ENCODE measurements around the gene YKT6.

The YKT6 gene

GRCh38 chr7:44256459-44256858 is 55.7 kb downstream of the YKT6 start:
- ATAC-seq: no peak
- TF ChIP-seq CSDC2 (CRISPR knock-in tag; IDR thresholded peaks at IDR 0.05) (no peak), RARB (CRISPR knock-in tag; IDR thresholded peaks at IDR 0.05) (no peak), SNAI2 (CRISPR knock-in tag; IDR thresholded peaks at IDR 0.05) (no peak), ZFP3 (CRISPR knock-in tag; IDR thresholded peaks at IDR 0.05) (no peak), ZC3H10 (CRISPR knock-in tag; IDR thresholded peaks at IDR 0.05) (no peak), ZNF8 (CRISPR knock-in tag; IDR thresholded peaks at IDR 0.05) (no peak), ZFP30 (CRISPR knock-in tag; IDR thresholded peaks at IDR 0.05) (no peak), POU6F1 (CRISPR knock-in tag; IDR thresholded peaks at IDR 0.05; ENCODE audit: borderline replicate concordance, low read depth) (no peak), OSR1 (CRISPR knock-in tag; IDR thresholded peaks at IDR 0.05) (no peak), ZNF565 (CRISPR knock-in tag; conservative IDR thresholded peaks at IDR 0.05; ENCODE audit: low read depth) (no peak), TCF4 (CRISPR knock-in tag; IDR thresholded peaks at IDR 0.05; ENCODE audit: borderline replicate concordance) (no peak), ESRRG (CRISPR knock-in tag; IDR thresholded peaks at IDR 0.05) (no peak)

- ATAC-seq: no peak
Measured at GRCh38 chr7:44257213-44257612, 56.4 kb downstream of the YKT6 start.

GRCh38 chr7:44257618-44258422 is 57.0 kb downstream of the YKT6 start:
- peak; percentile 86 for ATAC-seq
- TF ChIP-seq CREB5 (CRISPR knock-in tag; IDR thresholded peaks at IDR 0.05; ENCODE audit: low read depth) (peak; percentile 57; the same call in 1 of the 2 replicates), TCF4 (CRISPR knock-in tag; IDR thresholded peaks at IDR 0.05; ENCODE audit: borderline replicate concordance) (no peak)

More at GRCh38 chr7:44257213-44257612, 56.4 kb downstream of the YKT6 start:
- TF ChIP-seq ZNF8 (CRISPR knock-in tag; IDR thresholded peaks at IDR 0.05) (no peak), ZFP30 (CRISPR knock-in tag; IDR thresholded peaks at IDR 0.05) (no peak), CSRNP3 (CRISPR knock-in tag; IDR thresholded peaks at IDR 0.05) (no peak), CREB5 (CRISPR knock-in tag; IDR thresholded peaks at IDR 0.05; ENCODE audit: low read depth) (no peak), PATZ1 (CRISPR knock-in tag; IDR thresholded peaks at IDR 0.05; ENCODE audit: borderline replicate concordance) (no peak)

- no peak for ATAC-seq
- no peak for TF ChIP-seq POU6F1 (CRISPR knock-in tag; IDR thresholded peaks at IDR 0.05; ENCODE audit: borderline replicate concordance, low read depth)
- no peak for TF ChIP-seq ESRRG (CRISPR knock-in tag; IDR thresholded peaks at IDR 0.05)
- TF ChIP-seq TCF4 (CRISPR knock-in tag; IDR thresholded peaks at IDR 0.05; ENCODE audit: borderline replicate concordance): no peak
- no peak for TF ChIP-seq ZNF565 (CRISPR knock-in tag; conservative IDR thresholded peaks at IDR 0.05; ENCODE audit: low read depth)
- no peak for TF ChIP-seq PATZ1 (CRISPR knock-in tag; IDR thresholded peaks at IDR 0.05; ENCODE audit: borderline replicate concordance)
Measured at GRCh38 chr7:44258423-44258760, 57.6 kb downstream of the YKT6 start.

Data from SK-N-SH treated with all-trans-retinoic acid at 6 μM for 48 hours (cell line).